IMR-90 (cell line): ENCODE results near the gene CDK2AP2. TPM values are rescaled to one million over a fixed set of nuclear protein-coding genes. Genes with fewer than 3 reads are reported as not detected.

Experiments used
- ATAC-seq: fragments of 200-7000 bp; cut with Tn5 transposase; 2 replicates; pipeline ENCODE4 v1.9.1; 2020; ENCODE audit warnings: low read depth, mild to moderate bottlenecking, moderate library complexity
- BruUV-seq: library from RNA; stranded (reverse); fragments of 400-500 nt; replicated peaks from 2 replicates; lab custom pipeline; 2021; lab: Mats Ljungman, UMichigan
- CTCF ChIA-PET: fragments of 300-600 bp; formaldehyde crosslinking; extraction: SDS; loops from one replicate; lab custom pipeline; 2021; ENCODE audit warnings: antibody characterized with exemption; lab: Yijun Ruan, JAX
- POLR2A ChIA-PET: fragments of 300-600 bp; sonication (Branson Sonifier 250); formaldehyde crosslinking; loops from one replicate; lab custom pipeline; 2022; ENCODE audit warnings: antibody characterized with exemption; ENCODE audit not compliant: unreplicated experiment; lab: Charles Lee
- DNase-seq: peaks from one replicate; pipeline ENCODE4 v3.0.0; 2013
- H2AFZ ChIP-seq: replicated peaks from 2 replicates; pipeline ENCODE3; 2013; ENCODE audit warnings: low read length, mild to moderate bottlenecking; ENCODE audit not compliant: poor library complexity
- H2AK5ac ChIP-seq: 2 replicates; pipeline ENCODE4 v1.6.1; 2013; ENCODE audit warnings: low read depth, low read length, inconsistent platforms
- H2AK9ac ChIP-seq: replicated peaks from 2 replicates; pipeline ENCODE3; 2013; ENCODE audit warnings: mild to moderate bottlenecking, low read depth, low read length, moderate library complexity; ENCODE audit not compliant: poor library complexity
- H2BK120ac ChIP-seq: 2 replicates; pipeline ENCODE4 v1.6.1; 2013; ENCODE audit warnings: low read depth, low read length, inconsistent platforms
- H2BK15ac ChIP-seq: 3 replicates; pipeline ENCODE4 v1.6.1; 2013; ENCODE audit warnings: low read depth, low read length, inconsistent platforms
- H2BK20ac ChIP-seq: 2 replicates; pipeline ENCODE4 v1.6.1; 2013; ENCODE audit warnings: low read depth, mild to moderate bottlenecking, inconsistent platforms, low read length, moderate library complexity
- H2BK5ac ChIP-seq: 2 replicates; pipeline ENCODE4 v1.6.1; 2013; ENCODE audit warnings: mild to moderate bottlenecking, low read depth, low read length, inconsistent platforms; ENCODE audit not compliant: poor library complexity, severe bottlenecking
- H3K14ac ChIP-seq: replicated peaks from 2 replicates; pipeline ENCODE4 v1.6.1; 2013; ENCODE audit warnings: low read depth, low read length, inconsistent platforms
- H3K18ac ChIP-seq: 2 replicates; pipeline ENCODE4 v1.6.1; 2013; ENCODE audit warnings: low read depth, low read length, control low read depth
- H3K23ac ChIP-seq: 2 replicates; pipeline ENCODE4 v1.6.1; 2013; ENCODE audit warnings: low read depth, low read length, inconsistent platforms
- H3K27ac ChIP-seq: 2 replicates; pipeline ENCODE4 v1.5.1; 2013; ENCODE audit warnings: mild to moderate bottlenecking, control low read depth, low read length; ENCODE audit not compliant: insufficient read depth
- H3K27me3 ChIP-seq: 2 replicates; pipeline ENCODE4 v1.6.1; 2013; ENCODE audit warnings: low read length; ENCODE audit not compliant: control insufficient read depth, insufficient read depth
- H3K36me3 ChIP-seq: 2 replicates; pipeline ENCODE4 v1.6.1; 2013; ENCODE audit warnings: low read length, mixed read lengths; ENCODE audit not compliant: control insufficient read depth, insufficient read depth
- H3K4ac ChIP-seq: 2 replicates; pipeline ENCODE4 v1.6.1; 2013; ENCODE audit warnings: low read depth, low read length, inconsistent platforms
- H3K4me1 ChIP-seq: 2 replicates; pipeline ENCODE4 v1.6.1; 2013; ENCODE audit warnings: low read length, mixed read lengths; ENCODE audit not compliant: control insufficient read depth, insufficient read depth
- H3K4me2 ChIP-seq: 2 replicates; pipeline ENCODE4 v1.6.1; 2013; ENCODE audit warnings: low read depth, mild to moderate bottlenecking, control low read depth, low read length, moderate library complexity
- H3K4me3 ChIP-seq: 2 replicates; pipeline ENCODE4 v1.5.1; 2013; ENCODE audit warnings: low read depth, mild to moderate bottlenecking, control low read depth, low read length, moderate library complexity; ENCODE audit not compliant: insufficient read depth
- H3K56ac ChIP-seq: 2 replicates; pipeline ENCODE4 v1.6.1; 2013; ENCODE audit warnings: low read length, inconsistent platforms; ENCODE audit not compliant: insufficient read depth; ENCODE audit errors: extremely low read depth
- H3K79me1 ChIP-seq, 2 experiments: 2 replicates each; pipeline ENCODE4 v1.6.1; 2013; ENCODE audit warnings: low read length in 2 of 2, inconsistent platforms in 1 of 2, low read depth in 1 of 2
- H3K9ac ChIP-seq: 2 replicates; pipeline ENCODE4 v1.6.1; 2013; ENCODE audit warnings: low read depth, low read length, control low read depth
- H3K9me1 ChIP-seq: 2 replicates; pipeline ENCODE4 v1.6.1; 2013; ENCODE audit warnings: low read length, inconsistent platforms; ENCODE audit not compliant: insufficient read depth
- H3K9me3 ChIP-seq: 2 replicates; pipeline ENCODE4 v1.6.1; 2013; ENCODE audit warnings: low read length; ENCODE audit not compliant: control insufficient read depth, insufficient read depth
- H4K20me1 ChIP-seq: 2 replicates; pipeline ENCODE4 v1.6.1; 2013; ENCODE audit warnings: low read length, inconsistent platforms; ENCODE audit not compliant: insufficient read depth
- H4K5ac ChIP-seq: 2 replicates; pipeline ENCODE4 v1.6.1; 2013; ENCODE audit warnings: mild to moderate bottlenecking, low read depth, low read length, control low read depth
- H4K8ac ChIP-seq, 2 experiments: 2 replicates each; pipeline ENCODE4 v1.6.1; 2013; ENCODE audit warnings: low read depth in 2 of 2, low read length in 2 of 2, control low read depth in 1 of 2, inconsistent platforms in 1 of 2
- H4K91ac ChIP-seq: 2 replicates; pipeline ENCODE4 v1.6.1; 2013; ENCODE audit warnings: low read depth, low read length, inconsistent platforms; ENCODE audit not compliant: insufficient read depth
- BHLHE40 ChIP-seq: fragments of 150-350 bp; IDR thresholded peaks from 2 replicates; pipeline ENCODE4 v1.6.1; 2016; ENCODE audit warnings: mild to moderate bottlenecking, low read depth, low read length
- CEBPB ChIP-seq: IDR thresholded peaks from 2 replicates; pipeline ENCODE4 v1.6.1; 2012; ENCODE audit warnings: low read depth, low read length, improper control_type of control experiment
- CHD1 ChIP-seq: IDR thresholded peaks from 2 replicates; pipeline ENCODE4 v1.6.1; 2012; ENCODE audit warnings: low read depth, low read length, improper control_type of control experiment
- FOS ChIP-seq: fragments of 150-350 bp; IDR thresholded peaks from 2 replicates; pipeline ENCODE4 v1.6.1; 2016; ENCODE audit warnings: low read depth, low read length
- MAFK ChIP-seq: IDR thresholded peaks from 2 replicates; pipeline ENCODE4 v1.6.1; 2012; ENCODE audit warnings: low read depth, low read length, improper control_type of control experiment
- MAZ ChIP-seq: IDR thresholded peaks from 2 replicates; pipeline ENCODE4 v1.6.1; 2012; ENCODE audit warnings: low read depth, mild to moderate bottlenecking, low read length, improper control_type of control experiment, moderate library complexity, borderline replicate concordance
- MXI1 ChIP-seq: IDR thresholded peaks from 2 replicates; pipeline ENCODE4 v1.6.1; 2012; ENCODE audit warnings: low read depth, mild to moderate bottlenecking, low read length, moderate library complexity, borderline replicate concordance
- NFE2L2 ChIP-seq: fragments of 150-350 bp; IDR thresholded peaks from 2 replicates; pipeline ENCODE4 v1.6.1; 2016; ENCODE audit warnings: low read depth, mild to moderate bottlenecking, low read length
- POLR2A ChIP-seq: IDR thresholded peaks from 2 replicates; pipeline ENCODE4 v1.6.1; 2012; ENCODE audit warnings: mild to moderate bottlenecking, low read depth, low read length
- RCOR1 ChIP-seq: IDR thresholded peaks from 2 replicates; pipeline ENCODE4 v1.6.1; 2012; ENCODE audit warnings: mild to moderate bottlenecking, low read length, improper control_type of control experiment; ENCODE audit not compliant: insufficient replicate concordance
- RFX5 ChIP-seq: IDR thresholded peaks from 2 replicates; pipeline ENCODE4 v1.8.0; 2012; ENCODE audit warnings: low read depth, mild to moderate bottlenecking, low read length, moderate library complexity
- SMC3 ChIP-seq: fragments of 150-350 bp; IDR thresholded peaks from 2 replicates; pipeline ENCODE4 v1.6.1; 2016; ENCODE audit warnings: low read depth, mild to moderate bottlenecking, antibody characterized with exemption, low read length, moderate library complexity
- USF2 ChIP-seq: fragments of 150-350 bp; IDR thresholded peaks from 2 replicates; pipeline ENCODE4 v1.6.1; 2017; ENCODE audit warnings: mild to moderate bottlenecking, antibody characterized with exemption, low read length, low read depth
- WGBS, 2 experiments: methylation state at CpG; one replicate each; pipeline versions ENCODE4 v1.1.5 to v1.1.7; 2013; ENCODE audit warnings: missing lambda C conversion rate in 2 of 2; ENCODE audit not compliant: insufficient read length in 1 of 2; ENCODE audit errors: extremely low coverage in 2 of 2; 5-methylcytosine and 5-hydroxymethylcytosine counted together
- dilution Hi-C: fragments of 300-500 bp; cut with HindIII; formaldehyde crosslinking; loops from one replicate; pipeline ENCODE4 v1.14.3; 2018; ENCODE audit warnings: low sequenced_read_pairs; ENCODE audit not compliant: unreplicated experiment
- in situ Hi-C: fragments of 300-500 bp; cut with MboI; formaldehyde crosslinking; loops from 3 replicates; pipeline ENCODE4 v1.14.3; 2019; ENCODE audit warnings: low sequenced_read_pairs, inconsistent platforms, mixed read lengths
- intact Hi-C: fragments of 100-400 bp; cut with micrococcal nuclease; formaldehyde crosslinking; loops from 2 replicates; pipeline ENCODE4 v1.10.0; 2022
- polyA plus RNA-seq, 3 experiments: library from polyadenylated mRNA; depleted of rRNA; stranded (reverse); fragments of >200 nt; gene quantifications; 2 replicates each; pipeline ENCODE4 v1.2.3, GENCODE V29; 2012; ENCODE audit warnings: low replicate concordance in 1 of 3
- total RNA-seq: library from RNA; depleted of rRNA; stranded (reverse); fragments of >200 nt; gene quantifications from 2 replicates; pipeline ENCODE4 v1.2.3, GENCODE V29; 2012

Gene CDK2AP2
- total and polyA plus RNA-seq, 2 of the 4 experiments (the other 2 are of a cell fraction) = 8.1 to 44.7 TPM

- Histone ChIP-seq H2BK15ac (no peak overlapping the region), H2AFZ (peak overlapping the region; percentile 14), H3K9me3 (peaks cover 10% of the 10 kb centered on the region), H2BK20ac (no peak overlapping the region), H4K5ac (no peak overlapping the region), H3K27me3 (peaks cover 9% of the 10 kb centered on the region), H4K20me1 (no peaks in the 10 kb centered on the region), H2AK5ac (no peak overlapping the region), H3K4me1 (no peaks in the 10 kb centered on the region), H2AK9ac (no peak overlapping the region), H3K27ac (no peak overlapping the region), H3K14ac (no peak overlapping the region), H3K79me1 (no peaks in the 10 kb centered on the region), H3K4me3 (no peak overlapping the region), H2BK120ac (no peak overlapping the region), H3K9ac (no peak overlapping the region), H4K8ac (no peak overlapping the region), H3K36me3 (no peaks in the 10 kb centered on the region), H3K18ac (no peak overlapping the region), H3K23ac (no peak overlapping the region), H3K4ac (no peak overlapping the region), H2BK5ac (no peak overlapping the region), H4K91ac (no peak overlapping the region), H3K4me2 (no peak overlapping the region), H3K56ac (no peak overlapping the region), H3K9me1 (no peaks in the 10 kb centered on the region)
- ATAC-seq (no peak), DNase-seq (no peak)
- POLR2A ChIA-PET = no interaction called here
- 100% methylated on average over 3 of the region's 6 CpGs; no CpG with 5 or more reads in 1 of the 2 experiments for WGBS, 2 experiments
- in situ Hi-C loops = no loop called here
- TF ChIP-seq USF2 (no peak), MXI1 (no peak), RFX5 (no peak), POLR2A (no peak), CEBPB (no peak), SMC3 (no peak), BHLHE40 (no peak), MAZ (no peak), RCOR1 (no peak), MAFK (no peak), NFE2L2 (no peak), FOS (no peak), CHD1 (no peak)
- CTCF ChIA-PET = no interaction called here
- dilution Hi-C loops = no loop called here
- intact Hi-C loops = no loop called here
- no TSS peak for BruUV-seq
Measured at GRCh38 chr11:67538306-67538705, 30.3 kb upstream of the CDK2AP2 start.
